SK-N-DZ (cell line): ENCODE measurements around the gene TXNDC16.
A peak's percentile ranks its signal among the peaks of the same experiment; 100 is the strongest.

Experiments used
- DNase-seq: peaks from one replicate; pipeline ENCODE4 v3.0.0-alpha.2; 2015; ENCODE audit warnings: low spot score

TXNDC16 gene

GRCh38 chr14:52455291-52456088 lies 96.8 kb downstream of the TXNDC16 start:
- DNase-seq = no peak

- no peak for DNase-seq
Measured at GRCh38 chr14:52447236-52447635, 105.1 kb downstream of the TXNDC16 start.

- DNase-seq = no peak
Measured at GRCh38 chr14:52446355-52446754, 106.0 kb downstream of the TXNDC16 start.

GRCh38 chr14:52443506-52443905 lies 108.8 kb downstream of the TXNDC16 start:
- DNase-seq = no peak

- DNase-seq = no peak
Measured at GRCh38 chr14:52442602-52443001, 109.7 kb downstream of the TXNDC16 start.

- DNase-seq = no peak
Measured at GRCh38 chr14:52442166-52442565, 110.1 kb downstream of the TXNDC16 start.

GRCh38 chr14:52439476-52439875 lies 112.8 kb downstream of the TXNDC16 start:
- DNase-seq = no peak

GRCh38 chr14:52434955-52435354 lies 117.3 kb downstream of the TXNDC16 start:
- DNase-seq = no peak

- no peak for DNase-seq
Measured at GRCh38 chr14:52430474-52430873, 121.8 kb downstream of the TXNDC16 start.

GRCh38 chr14:52429451-52429850 lies 122.9 kb downstream of the TXNDC16 start:
- no peak for DNase-seq

GRCh38 chr14:52427460-52427859 lies 124.8 kb downstream of the TXNDC16 start:
- DNase-seq = no peak

- DNase-seq = peak; percentile 83
Measured at GRCh38 chr14:52422650-52423356, 129.5 kb downstream of the TXNDC16 start.

- no peak for DNase-seq
Measured at GRCh38 chr14:52417139-52417538, 135.2 kb downstream of the TXNDC16 start.

- no peak for DNase-seq
Measured at GRCh38 chr14:52413729-52414408, 138.4 kb downstream of the TXNDC16 start.

- DNase-seq = no peak
Measured at GRCh38 chr14:52412426-52412825, 139.9 kb downstream of the TXNDC16 start.

- DNase-seq = no peak
Measured at GRCh38 chr14:52405314-52405713, 147.0 kb downstream of the TXNDC16 start.

GRCh38 chr14:52402812-52403526 lies 149.3 kb downstream of the TXNDC16 start:
- no peak for DNase-seq

GRCh38 chr14:52400846-52401245 lies 151.5 kb downstream of the TXNDC16 start:
- no peak for DNase-seq

GRCh38 chr14:52399921-52400595 lies 152.2 kb downstream of the TXNDC16 start:
- DNase-seq = peak; percentile 12

GRCh38 chr14:52399104-52399503 lies 153.2 kb downstream of the TXNDC16 start:
- peak; percentile 63 for DNase-seq

- no peak for DNase-seq
Measured at GRCh38 chr14:52397844-52398243, 154.5 kb downstream of the TXNDC16 start.
